Calu3 (cell line): ENCODE data around the gene SOX9. TPM values are rescaled to one million over a fixed set of nuclear protein-coding genes. Genes with fewer than 3 reads are reported as not detected.
"Not testable (repeated sequence)": the region's sequence is repeated elsewhere in the genome, so short reads cannot be mapped to it uniquely, and the experiment has no call there.

Experiments
- BruUV-seq: library from RNA; stranded (reverse); fragments of 400-500 nt; replicated peaks from 2 replicates; lab custom pipeline; 2021; lab: Mats Ljungman, UMichigan
- CTCF ChIA-PET: fragments of 300-600 bp; sonication (Branson Sonifier 250); formaldehyde crosslinking; loops from one replicate; lab custom pipeline; 2022; ENCODE audit warnings: antibody characterized with exemption; lab: Charles Lee
- DNase-seq: peaks from one replicate; pipeline ENCODE4 v3.0.0; 2022
- H3K27ac Mint-ChIP-seq: one replicate; pipeline ENCODE4 v1.8.0; 2022; ENCODE audit warnings: mixed read lengths; ENCODE audit not compliant: unreplicated experiment
- H3K27me3 Mint-ChIP-seq: one replicate; pipeline ENCODE4 v1.8.0; 2022; ENCODE audit warnings: mixed read lengths; ENCODE audit not compliant: unreplicated experiment
- H3K36me3 Mint-ChIP-seq: one replicate; pipeline ENCODE4 v1.8.0; 2022; ENCODE audit warnings: mild to moderate bottlenecking, moderate library complexity, mixed read lengths; ENCODE audit not compliant: insufficient read depth, unreplicated experiment
- H3K4me1 Mint-ChIP-seq: one replicate; pipeline ENCODE4 v1.8.0; 2022; ENCODE audit warnings: mild to moderate bottlenecking, low read depth, mixed read lengths; ENCODE audit not compliant: unreplicated experiment
- H3K4me3 Mint-ChIP-seq: one replicate; pipeline ENCODE4 v1.8.0; 2022; ENCODE audit warnings: mild to moderate bottlenecking, low read depth, moderate library complexity, mixed read lengths; ENCODE audit not compliant: unreplicated experiment
- H3K9me3 Mint-ChIP-seq: one replicate; pipeline ENCODE4 v1.8.0; 2022; ENCODE audit warnings: low read depth, mixed read lengths; ENCODE audit not compliant: unreplicated experiment
- CTCF ChIP-seq: fragments of 200-600 bp; IDR thresholded peaks from one replicate; pipeline ENCODE4 v1.8.0; 2022; ENCODE audit warnings: antibody characterized with exemption; ENCODE audit not compliant: unreplicated experiment
- intact Hi-C: fragments of 100-400 bp; cut with micrococcal nuclease; formaldehyde crosslinking; loops from one replicate; pipeline ENCODE4 v1.10.0; 2022; ENCODE audit not compliant: unreplicated experiment
- total RNA-seq: library from RNA; stranded (reverse); gene quantifications from 2 replicates; pipeline ENCODE4 v1.2.3, GENCODE V29; 2022

SOX9 gene
- total RNA-seq, 1 experiment from 2014 or later, result 210 TPM

- TF ChIP-seq CTCF, result no peak
- no peak for DNase-seq
- no peak overlapping the region for H3K27ac Mint-ChIP-seq
- H3K4me1 Mint-ChIP-seq, result peaks cover 13% of the 10 kb centered on the region
- no TSS peak for BruUV-seq
- H3K9me3 Mint-ChIP-seq, result no peaks in the 10 kb centered on the region
- no peaks in the 10 kb centered on the region for H3K36me3 Mint-ChIP-seq
- CTCF ChIA-PET, result no interaction called here
- H3K27me3 Mint-ChIP-seq, result peaks cover 46% of the 10 kb centered on the region
- intact Hi-C loops, result loop anchor here (10.0 kb wide), 1 partner anchor 136 kb away; no protein-coding TSS in a partner anchor
- H3K4me3 Mint-ChIP-seq, result peak overlapping the region; percentile 56
These were observed 10.4 kb upstream of the SOX9 start for GRCh38 chr17:72110231-72110941.

GRCh38 chr17:72110942-72111318 lies 9.9 kb upstream of the SOX9 start:
- intact Hi-C loops, result loop anchor here (10.0 kb wide), 1 partner anchor 136 kb away; no protein-coding TSS in a partner anchor
- peaks cover 13% of the 10 kb centered on the region for H3K4me1 Mint-ChIP-seq
- peaks cover 51% of the 10 kb centered on the region for H3K27me3 Mint-ChIP-seq
- H3K36me3 Mint-ChIP-seq, result no peaks in the 10 kb centered on the region
- CTCF ChIA-PET, result interaction anchor here (0.6 kb wide), 1 partner anchor 646 kb away, joined by 3 read pairs; no protein-coding TSS in a partner anchor
- H3K9me3 Mint-ChIP-seq, result no peaks in the 10 kb centered on the region
- no TSS peak for BruUV-seq
- no peak for DNase-seq
- TF ChIP-seq CTCF, result no peak
- H3K27ac Mint-ChIP-seq, result no peak overlapping the region
- peak overlapping the region; percentile 56 for H3K4me3 Mint-ChIP-seq

GRCh38 chr17:72111336-72111923 lies 9.4 kb upstream of the SOX9 start:
- Mint-ChIP-seq H3K9me3 (no peaks in the 10 kb centered on the region), H3K4me3 (no peak overlapping the region), H3K27me3 (peaks cover 52% of the 10 kb centered on the region), H3K27ac (no peak overlapping the region), H3K36me3 (no peaks in the 10 kb centered on the region), H3K4me1 (peaks cover 13% of the 10 kb centered on the region)
- TF ChIP-seq CTCF, result no peak
- DNase-seq, result no peak
- CTCF ChIA-PET, result interaction anchor here (0.6 to 0.7 kb wide), 2 partner anchors 390 to 646 kb away, joined by 3 to 6 read pairs; no protein-coding TSS in a partner anchor
- no TSS peak for BruUV-seq
- intact Hi-C loops, result loop anchor here (10.0 kb wide), 1 partner anchor 137 kb away; no protein-coding TSS in a partner anchor

GRCh38 chr17:72111926-72112325 lies 8.9 kb upstream of the SOX9 start:
- not testable (repeated sequence) for DNase-seq, H3K36me3 Mint-ChIP-seq, H3K4me3 Mint-ChIP-seq, BruUV-seq, H3K9me3 Mint-ChIP-seq, H3K27ac Mint-ChIP-seq
- CTCF ChIA-PET, result interaction anchor here (0.6 to 0.7 kb wide), 2 partner anchors 391 to 1302 kb away, joined by 3 to 6 read pairs; no protein-coding TSS in a partner anchor
- intact Hi-C loops, result loop anchor here (10.0 kb wide), 1 partner anchor 137 kb away; no protein-coding TSS in a partner anchor
- peaks cover 13% of the 10 kb centered on the region for H3K4me1 Mint-ChIP-seq
- peaks cover 52% of the 10 kb centered on the region for H3K27me3 Mint-ChIP-seq
